ENCODE results near the gene MRTFA. TPM values are rescaled to one million over a fixed set of nuclear protein-coding genes. Genes with fewer than 3 reads are reported as not detected.

Gene MRTFA
- total RNA-seq, 1 donor from 2014 or later: 52.8 TPM

DNA sequence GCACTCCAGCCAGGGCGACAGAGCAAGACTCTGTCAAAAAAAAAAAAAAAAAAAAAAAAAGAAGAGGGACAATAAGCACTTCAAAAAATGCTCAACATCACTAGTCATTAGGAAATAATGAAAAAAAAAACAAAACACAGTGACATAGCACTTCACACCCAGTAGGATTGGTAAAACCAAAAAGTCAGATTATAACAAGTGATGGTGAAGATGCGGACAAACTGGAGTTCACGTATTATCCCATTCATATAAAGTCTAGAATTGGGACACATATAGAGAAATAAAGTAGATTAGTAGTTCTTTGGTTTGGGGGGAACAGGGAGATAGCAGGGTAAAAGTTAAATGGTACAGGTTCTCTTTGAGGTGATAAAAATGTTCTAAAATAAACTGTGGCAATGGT lies 64.6 kb downstream of the MRTFA start:
- DNase-seq (ENCODE audit: low read depth, low spot score): no peak
- Mint-ChIP-seq H3K4me3 (no peak overlapping the region), H3K36me3 (ENCODE audit: low read depth) (peaks cover 28% of the 10 kb centered on the region), H3K27me3 (ENCODE audit: low read depth) (no peaks in the 10 kb centered on the region), H3K9me3 (peaks cover 7% of the 10 kb centered on the region), H3K27ac (ENCODE audit: unreplicated experiment) (no peak overlapping the region), H3K4me1 (peaks cover 13% of the 10 kb centered on the region)
- TF ChIP-seq, protein P1, sequence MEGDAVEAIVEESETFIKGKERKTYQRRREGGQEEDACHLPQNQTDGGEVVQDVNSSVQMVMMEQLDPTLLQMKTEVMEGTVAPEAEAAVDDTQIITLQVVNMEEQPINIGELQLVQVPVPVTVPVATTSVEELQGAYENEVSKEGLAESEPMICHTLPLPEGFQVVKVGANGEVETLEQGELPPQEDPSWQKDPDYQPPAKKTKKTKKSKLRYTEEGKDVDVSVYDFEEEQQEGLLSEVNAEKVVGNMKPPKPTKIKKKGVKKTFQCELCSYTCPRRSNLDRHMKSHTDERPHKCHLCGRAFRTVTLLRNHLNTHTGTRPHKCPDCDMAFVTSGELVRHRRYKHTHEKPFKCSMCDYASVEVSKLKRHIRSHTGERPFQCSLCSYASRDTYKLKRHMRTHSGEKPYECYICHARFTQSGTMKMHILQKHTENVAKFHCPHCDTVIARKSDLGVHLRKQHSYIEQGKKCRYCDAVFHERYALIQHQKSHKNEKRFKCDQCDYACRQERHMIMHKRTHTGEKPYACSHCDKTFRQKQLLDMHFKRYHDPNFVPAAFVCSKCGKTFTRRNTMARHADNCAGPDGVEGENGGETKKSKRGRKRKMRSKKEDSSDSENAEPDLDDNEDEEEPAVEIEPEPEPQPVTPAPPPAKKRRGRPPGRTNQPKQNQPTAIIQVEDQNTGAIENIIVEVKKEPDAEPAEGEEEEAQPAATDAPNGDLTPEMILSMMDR (conservative IDR thresholded peaks at IDR 0.05): no peak

DNA sequence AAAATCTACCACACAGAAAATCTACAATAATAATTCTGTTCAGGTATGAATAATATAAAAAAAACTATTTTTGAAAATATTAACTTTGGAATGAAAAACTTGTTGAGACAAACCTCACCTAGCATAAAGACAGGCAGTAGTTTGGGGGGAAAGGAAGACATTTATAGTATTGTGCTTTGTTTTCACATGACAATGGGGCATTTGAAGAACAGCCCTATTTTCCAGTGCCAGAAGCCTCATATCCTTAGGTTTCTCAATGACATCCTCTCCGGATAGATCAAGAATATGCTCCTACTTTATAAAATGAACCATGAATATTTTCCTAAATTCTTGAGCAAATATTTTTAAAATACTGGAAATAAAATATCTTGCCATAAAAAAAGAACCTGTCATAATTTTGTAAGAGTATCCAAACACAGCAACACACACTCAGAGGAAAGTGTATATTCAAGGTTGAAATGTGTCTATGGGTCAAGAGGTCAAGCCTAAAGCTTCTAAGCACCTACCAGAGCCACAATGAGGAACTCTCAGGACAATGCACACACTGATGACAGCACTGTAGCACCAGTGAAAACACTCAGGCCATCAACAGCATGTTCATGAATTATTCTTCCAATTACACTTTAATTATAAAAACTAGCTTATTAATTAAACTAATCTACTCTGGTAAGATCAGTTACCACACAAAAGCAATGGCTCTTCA lies 68.7 kb downstream of the MRTFA start:
- no peak for DNase-seq (ENCODE audit: low read depth, low spot score)
- H3K27ac Mint-ChIP-seq (ENCODE audit: unreplicated experiment): no peak overlapping the region

DNA sequence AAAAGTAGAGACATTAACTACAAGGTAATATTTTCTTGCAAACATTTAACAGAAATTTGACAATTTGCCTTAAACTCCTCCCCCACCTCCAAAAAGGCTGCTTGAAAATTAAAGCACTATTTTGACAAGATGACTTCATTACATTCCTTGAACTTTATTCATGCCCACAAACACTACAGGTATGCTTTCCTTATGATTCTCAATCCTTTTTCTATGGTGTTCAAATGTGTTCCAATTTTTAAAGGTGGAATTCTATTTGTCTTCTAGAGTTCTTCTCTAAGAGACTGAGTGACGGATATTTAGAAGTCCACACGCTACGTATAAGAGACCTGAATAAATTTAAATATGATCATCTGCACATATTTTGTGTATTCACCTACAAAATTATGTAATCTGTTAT lies 69.4 kb downstream of the MRTFA start:
- H3K27ac Mint-ChIP-seq (ENCODE audit: unreplicated experiment): no peak overlapping the region
- peaks cover 3% of the 10 kb centered on the region for H3K9me3 Mint-ChIP-seq
- no peaks in the 10 kb centered on the region for H3K27me3 Mint-ChIP-seq (ENCODE audit: low read depth)
- no peak overlapping the region for H3K4me3 Mint-ChIP-seq
- peaks cover 20% of the 10 kb centered on the region for H3K36me3 Mint-ChIP-seq (ENCODE audit: low read depth)
- TF ChIP-seq, protein P1 (conservative IDR thresholded peaks at IDR 0.05): no peak
- H3K4me1 Mint-ChIP-seq: peaks cover 17% of the 10 kb centered on the region
- DNase-seq (ENCODE audit: low read depth, low spot score): no peak

More for the DNA sequence above, 68.7 kb downstream of the MRTFA start:
- H3K27me3 Mint-ChIP-seq (ENCODE audit: low read depth): no peaks in the 10 kb centered on the region
- no peak overlapping the region for H3K4me3 Mint-ChIP-seq
- peaks cover 5% of the 10 kb centered on the region for H3K9me3 Mint-ChIP-seq
- TF ChIP-seq, protein P1 (conservative IDR thresholded peaks at IDR 0.05): no peak
- H3K36me3 Mint-ChIP-seq (ENCODE audit: low read depth): peaks cover 26% of the 10 kb centered on the region
- peaks cover 17% of the 10 kb centered on the region for H3K4me1 Mint-ChIP-seq

DNA sequence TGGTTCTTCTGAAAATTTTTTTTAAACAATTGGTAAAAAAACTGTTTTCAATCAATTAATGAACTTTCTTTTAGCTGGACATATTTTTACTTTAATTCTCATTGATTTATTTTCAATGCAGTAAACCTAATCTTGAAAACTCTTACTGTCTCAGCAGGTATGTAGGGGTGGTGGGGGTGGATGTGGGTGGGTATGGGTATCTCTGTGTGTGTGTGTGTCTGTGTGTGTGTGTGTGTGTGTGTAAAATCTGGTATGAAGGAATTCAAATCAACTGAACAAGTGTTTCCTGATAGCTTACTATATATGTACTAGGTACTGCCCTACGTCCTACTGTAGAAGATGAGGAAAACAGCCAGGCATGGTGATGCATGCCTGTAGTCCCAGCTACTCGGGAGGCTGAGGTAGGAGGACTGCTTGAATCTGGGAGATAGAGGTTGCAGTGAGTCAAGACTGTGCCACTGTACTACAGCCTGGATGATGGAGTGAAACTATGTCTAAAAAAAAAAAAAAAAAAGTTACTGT lies 75.5 kb downstream of the MRTFA start:
- Mint-ChIP-seq H3K9me3 (peaks cover 2% of the 10 kb centered on the region), H3K4me1 (peaks cover 26% of the 10 kb centered on the region), H3K36me3 (ENCODE audit: low read depth) (no peaks in the 10 kb centered on the region), H3K27ac (ENCODE audit: unreplicated experiment) (no peak overlapping the region), H3K27me3 (ENCODE audit: low read depth) (no peaks in the 10 kb centered on the region), H3K4me3 (no peak overlapping the region)
- TF ChIP-seq, protein P1 (conservative IDR thresholded peaks at IDR 0.05): no peak
- no peak for DNase-seq (ENCODE audit: low read depth, low spot score)

DNA sequence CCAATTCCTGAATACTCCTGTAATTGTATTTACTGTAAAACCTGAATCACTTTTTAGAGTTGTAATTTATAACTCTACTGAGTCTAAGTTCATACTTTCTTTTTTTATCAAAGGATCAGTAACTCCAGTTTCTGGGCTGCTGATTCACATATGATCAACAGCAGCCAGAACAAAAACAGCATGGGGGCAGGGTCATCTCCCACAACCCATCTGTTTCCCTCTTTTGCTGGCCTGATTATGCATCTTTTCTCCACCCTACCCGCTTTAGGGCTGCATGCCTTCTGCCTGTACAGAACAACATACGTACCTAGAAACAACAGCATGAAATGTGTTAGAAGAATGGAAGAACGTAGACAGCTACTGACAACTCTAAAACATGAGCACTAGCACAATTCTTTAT lies 76.0 kb downstream of the MRTFA start:
- TF ChIP-seq, protein P1 (conservative IDR thresholded peaks at IDR 0.05): no peak
- Mint-ChIP-seq H3K27me3 (ENCODE audit: low read depth) (no peaks in the 10 kb centered on the region), H3K36me3 (ENCODE audit: low read depth) (no peaks in the 10 kb centered on the region), H3K4me3 (no peak overlapping the region), H3K4me1 (peaks cover 24% of the 10 kb centered on the region), H3K9me3 (peaks cover 2% of the 10 kb centered on the region), H3K27ac (ENCODE audit: unreplicated experiment) (no peak overlapping the region)
- no peak for DNase-seq (ENCODE audit: low read depth, low spot score)

All from neural crest cell (in vitro differentiated cells).